Upper lobe of left lung (tissue), 6 donors: ENCODE data around the gene SLC40A1. TPM values are rescaled to one million over a fixed set of nuclear protein-coding genes. Genes with fewer than 3 reads are reported as not detected.

ENCODE experiments used
- ATAC-seq, 2 donors: fragments of 200-7000 bp; cut with Tn5 transposase; one replicate each; pipeline ENCODE4 v1.9.1; 2022; ENCODE audit warnings: mild to moderate bottlenecking in 2 of 2, moderate library complexity in 2 of 2; ENCODE audit not compliant: low FRiP score in 2 of 2
- DNase-seq, 2 donors: peaks; one replicate each; pipeline ENCODE4 v3.0.0-alpha.2; 2019 to 2020
- H3K27ac ChIP-seq, 4 donors: fragments of 200-600 bp; sonication (generic); one replicate each; pipeline ENCODE4 v1.5.1; 2016 to 2019
- H3K27me3 ChIP-seq, 4 donors: fragments of 200-600 bp; sonication (generic); one replicate each; pipeline ENCODE4 v1.5.1; 2017 to 2019
- H3K36me3 ChIP-seq, 4 donors: fragments of 200-600 bp; sonication (generic); one replicate each; pipeline ENCODE4 v1.5.1; 2016 to 2019
- H3K4me1 ChIP-seq, 4 donors: fragments of 200-600 bp; sonication (generic); one replicate each; pipeline ENCODE4 v1.5.1; 2018 to 2019
- H3K4me3 ChIP-seq, 4 donors: fragments of 200-600 bp; sonication (generic); one replicate each; pipeline ENCODE4 v1.5.1; 2017 to 2019; ENCODE audit warnings: mild to moderate bottlenecking in 2 of 4, moderate library complexity in 1 of 4
- H3K9me3 ChIP-seq, 4 donors: fragments of 200-600 bp; sonication (generic); one replicate each; pipeline ENCODE4 v1.5.1; 2018 to 2019
- EP300 ChIP-seq, 4 donors: sonication (generic); formaldehyde crosslinking; IDR thresholded peaks; one replicate each; pipeline ENCODE4 v1.5.1; 2017; ENCODE audit warnings: antibody characterized with exemption in 4 of 4, control low read depth in 2 of 4
- POLR2A ChIP-seq, 4 donors: fragments of 450-650 bp; IDR thresholded peaks; one replicate each; pipeline ENCODE4 v1.5.1; 2016 to 2017; ENCODE audit warnings: antibody characterized with exemption in 4 of 4, mild to moderate bottlenecking in 2 of 4
- POLR2AphosphoS5 ChIP-seq, 2 donors: sonication (generic); formaldehyde crosslinking; IDR thresholded peaks; one replicate each; pipeline ENCODE4 v1.5.1; 2017; ENCODE audit warnings: antibody characterized with exemption in 2 of 2
- WGBS, 2 donors: methylation state at CpG; one replicate each; pipeline ENCODE4 v1.1.5; 2017 to 2018; 5-methylcytosine and 5-hydroxymethylcytosine counted together
- total RNA-seq, 6 donors: library from RNA; depleted of rRNA in 4 of 6; stranded (reverse); fragments of >200 nt in 4 of 6; gene quantifications; one replicate each; pipeline versions ENCODE4 v1.1.0 to v1.2.1, GENCODE V29; 2016 to 2021
- TF ChIP-seq, protein P1 (sequence below), 6 experiments: fragments of 450-650 bp in 4 of 6; fragments of 200-600 bp in 2 of 6; sonication (generic) in 2 of 6; IDR thresholded peaks; one replicate each; pipeline ENCODE4 v1.5.1; 2016 to 2019; ENCODE audit warnings: antibody characterized with exemption in 6 of 6
- donor health status: DM: no; HTN: no; CAD: no; lungs with moderate emphysema.
- donor health status: DM: no; HTN: yes; CAD: no; lungs with severe emphysema.

SLC40A1 gene
- total RNA-seq, 6 donors from 2014 or later: 67.4 to 154 (median 131) TPM

DNA sequence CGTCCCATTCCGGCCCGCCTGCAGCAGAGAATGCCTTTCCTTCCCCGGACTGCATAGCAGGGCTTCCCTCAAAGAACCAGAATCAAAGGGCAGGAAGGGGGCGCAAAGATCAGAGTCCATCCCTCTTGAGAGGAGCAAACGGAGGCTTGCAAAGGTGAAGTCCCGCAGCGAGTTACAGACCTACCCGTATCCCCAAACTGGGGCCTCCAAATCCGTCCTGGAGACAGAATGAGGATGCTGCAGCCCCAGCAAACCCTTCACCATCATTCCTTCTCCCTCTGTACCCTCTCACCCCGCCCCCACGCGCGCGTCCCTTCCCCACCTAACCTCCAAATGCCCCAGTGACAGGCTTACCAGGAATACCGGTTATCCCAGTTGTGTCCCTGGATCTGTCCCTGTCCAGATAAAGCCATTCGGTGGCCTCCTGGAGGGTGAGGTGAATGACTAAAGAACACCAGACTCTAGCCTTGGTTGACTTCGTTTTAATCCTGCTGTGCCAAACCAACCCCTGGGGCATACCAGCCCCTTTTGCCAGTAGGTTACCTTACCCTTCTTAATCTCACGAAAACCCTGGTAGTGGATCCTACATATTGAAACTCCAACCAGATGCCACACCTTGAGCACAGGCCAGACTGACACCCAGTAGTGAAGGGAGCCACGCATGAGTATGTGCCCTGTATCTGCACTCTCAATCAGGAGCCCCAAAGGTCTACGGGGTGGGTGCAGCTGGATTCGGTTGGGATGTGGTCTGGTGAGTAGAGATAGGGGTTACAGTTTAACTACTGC, 961 bp upstream of the SLC40A1 start:
- ATAC-seq: peak; percentile 7 to 26
- H3K9me3 ChIP-seq: no peaks in the 10 kb centered on the region
- H3K27me3 ChIP-seq: no peaks in the 10 kb centered on the region
- TF ChIP-seq, protein P1, sequence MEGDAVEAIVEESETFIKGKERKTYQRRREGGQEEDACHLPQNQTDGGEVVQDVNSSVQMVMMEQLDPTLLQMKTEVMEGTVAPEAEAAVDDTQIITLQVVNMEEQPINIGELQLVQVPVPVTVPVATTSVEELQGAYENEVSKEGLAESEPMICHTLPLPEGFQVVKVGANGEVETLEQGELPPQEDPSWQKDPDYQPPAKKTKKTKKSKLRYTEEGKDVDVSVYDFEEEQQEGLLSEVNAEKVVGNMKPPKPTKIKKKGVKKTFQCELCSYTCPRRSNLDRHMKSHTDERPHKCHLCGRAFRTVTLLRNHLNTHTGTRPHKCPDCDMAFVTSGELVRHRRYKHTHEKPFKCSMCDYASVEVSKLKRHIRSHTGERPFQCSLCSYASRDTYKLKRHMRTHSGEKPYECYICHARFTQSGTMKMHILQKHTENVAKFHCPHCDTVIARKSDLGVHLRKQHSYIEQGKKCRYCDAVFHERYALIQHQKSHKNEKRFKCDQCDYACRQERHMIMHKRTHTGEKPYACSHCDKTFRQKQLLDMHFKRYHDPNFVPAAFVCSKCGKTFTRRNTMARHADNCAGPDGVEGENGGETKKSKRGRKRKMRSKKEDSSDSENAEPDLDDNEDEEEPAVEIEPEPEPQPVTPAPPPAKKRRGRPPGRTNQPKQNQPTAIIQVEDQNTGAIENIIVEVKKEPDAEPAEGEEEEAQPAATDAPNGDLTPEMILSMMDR (IDR thresholded peaks at IDR 0.05): no peak
- no peak for TF ChIP-seq POLR2AphosphoS5 (IDR thresholded peaks at IDR 0.05)
- no peak for TF ChIP-seq EP300 (IDR thresholded peaks at IDR 0.05)
- no peak for TF ChIP-seq POLR2A (IDR thresholded peaks at IDR 0.05)
- H3K4me1 ChIP-seq: peaks cover 14 to 45% (median 22%) of the 10 kb centered on the region in 4 donors
- WGBS, 2 donors: 23% methylated on average over 22 of the region's 22 CpGs
- H3K4me3 ChIP-seq: peak overlapping the region; percentile 36 to 73 (median 57)
- H3K27ac ChIP-seq: peak overlapping the region; percentile 87 to 95 (median 94)
- H3K36me3 ChIP-seq: no peaks in the 10 kb centered on the region
- peak; percentile 23 to 59 for DNase-seq

DNA sequence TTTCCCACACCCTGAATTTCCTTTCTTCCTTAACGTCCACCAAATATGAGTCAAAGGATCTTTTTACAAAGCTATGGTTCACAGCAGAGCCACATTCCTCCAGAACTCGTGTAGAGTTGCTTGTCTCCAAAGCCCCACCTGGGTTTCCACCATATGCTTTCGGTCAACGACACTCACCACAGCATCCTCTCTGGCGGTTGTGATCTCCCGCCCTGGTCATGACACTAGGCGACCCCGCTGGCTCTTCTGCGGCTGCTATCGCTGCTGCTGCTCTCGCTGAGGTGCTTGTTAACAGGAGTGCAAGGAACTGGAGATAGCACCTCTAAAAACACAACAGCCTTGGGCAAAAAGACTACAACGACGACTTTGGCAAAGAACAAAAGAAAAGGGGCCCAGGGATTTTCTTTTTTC, 340 bp downstream of the SLC40A1 start:
- WGBS, 2 donors: 1 to 4% methylated on average over 13 of the region's 13 CpGs
- H3K36me3 ChIP-seq: no peaks in the 10 kb centered on the region
- H3K9me3 ChIP-seq: no peaks in the 10 kb centered on the region
- no peaks in the 10 kb centered on the region for H3K27me3 ChIP-seq
- DNase-seq: peak; percentile 38 to 44
- H3K27ac ChIP-seq: peak overlapping the region; percentile 87 to 95 (median 94)
- ATAC-seq: peak; percentile 36 to 54
- TF ChIP-seq, protein P1 (IDR thresholded peaks at IDR 0.05): no peak
- TF ChIP-seq EP300 (IDR thresholded peaks at IDR 0.05) (no peak), POLR2A (IDR thresholded peaks at IDR 0.05) (no peak), POLR2AphosphoS5 (IDR thresholded peaks at IDR 0.05) (no peak)
- peaks cover 24 to 56% (median 30%) of the 10 kb centered on the region in 4 donors for H3K4me1 ChIP-seq
- H3K4me3 ChIP-seq: peak overlapping the region; percentile 36 to 73 (median 57)

- peak overlapping the region; percentile 87 to 95 (median 94) for H3K27ac ChIP-seq
- H3K9me3 ChIP-seq: no peaks in the 10 kb centered on the region
- peaks cover 0 to 3% (median 0%) of the 10 kb centered on the region in 4 donors for H3K36me3 ChIP-seq
- H3K4me3 ChIP-seq: peak overlapping the region; percentile 36 to 73 (median 57)
- peak; percentile 56 to 71 for ATAC-seq
- peak in 1 of 2 donors; percentile 30 for DNase-seq
- no peaks in the 10 kb centered on the region for H3K27me3 ChIP-seq
- peaks cover 28 to 60% (median 35%) of the 10 kb centered on the region in 4 donors for H3K4me1 ChIP-seq
- WGBS, 2 donors: 20 to 25% methylated on average over 11 of the region's 11 CpGs
- no peak for TF ChIP-seq POLR2A (IDR thresholded peaks at IDR 0.05)
- TF ChIP-seq POLR2AphosphoS5 (IDR thresholded peaks at IDR 0.05): peak in 1 of 2 donors; percentile 25
Observed at GRCh38 chr2:189579585-189580186, 900 bp downstream of the SLC40A1 start.

DNA sequence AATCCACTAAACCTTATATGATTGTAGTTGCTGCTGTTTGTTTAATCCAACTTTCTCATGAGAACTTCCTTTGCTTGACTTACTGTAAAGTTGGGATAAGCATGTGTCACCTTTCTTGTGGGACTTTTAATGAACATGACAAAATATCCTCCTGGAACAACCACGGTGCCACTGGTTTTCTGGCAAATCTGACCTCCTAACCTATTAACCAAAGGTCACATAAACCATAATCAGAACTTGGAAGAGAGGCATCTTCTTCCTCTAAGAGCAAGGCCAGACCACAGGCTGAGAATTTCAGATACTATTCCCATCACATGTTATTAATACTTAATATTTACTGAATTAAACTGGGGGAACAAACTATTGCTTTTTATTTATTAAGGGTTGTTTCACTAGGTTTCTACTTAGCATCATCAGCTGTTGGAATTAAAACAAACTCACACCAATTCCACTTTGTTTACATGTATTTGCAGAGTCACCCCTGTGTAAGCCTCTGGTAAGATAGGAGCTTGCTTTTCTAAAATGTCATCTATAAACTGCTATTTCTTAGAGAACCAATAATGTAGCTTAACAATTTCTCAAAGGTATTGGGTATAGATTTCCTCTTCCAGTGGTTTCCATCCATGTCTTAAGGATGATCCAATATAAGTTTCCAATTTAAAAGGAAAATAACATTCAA, 2.2 kb downstream of the SLC40A1 start:
- Histone ChIP-seq H3K4me3 (peak overlapping the region in 3 of 4 donors; percentile 51 to 73 (median 63)), H3K9me3 (no peaks in the 10 kb centered on the region), H3K27me3 (no peaks in the 10 kb centered on the region), H3K36me3 (peaks cover 0 to 16% (median 1%) of the 10 kb centered on the region in 4 donors), H3K27ac (peak overlapping the region in 2 of 4 donors; percentile 95), H3K4me1 (peaks cover 28 to 65% (median 41%) of the 10 kb centered on the region in 4 donors)
- WGBS, 2 donors: 21 to 22% methylated on average over 1 of the region's 1 CpG
- DNase-seq: no peak
- no peak for TF ChIP-seq POLR2AphosphoS5 (IDR thresholded peaks at IDR 0.05)
- TF ChIP-seq EP300 (IDR thresholded peaks at IDR 0.05): no peak
- TF ChIP-seq POLR2A (IDR thresholded peaks at IDR 0.05): no peak
- TF ChIP-seq, protein P1 (IDR thresholded peaks at IDR 0.05): no peak
- ATAC-seq: no peak

GRCh38 chr2:189577121-189577520, 3.5 kb downstream of the SLC40A1 start:
- Histone ChIP-seq H3K4me3 (peak overlapping the region in 3 of 4 donors; percentile 51 to 73 (median 63)), H3K4me1 (peaks cover 28 to 65% (median 41%) of the 10 kb centered on the region in 4 donors), H3K36me3 (peaks cover 3 to 29% (median 4%) of the 10 kb centered on the region in 4 donors), H3K27me3 (no peaks in the 10 kb centered on the region), H3K9me3 (no peaks in the 10 kb centered on the region), H3K27ac (peak overlapping the region in 2 of 4 donors; percentile 28 to 95)
- ATAC-seq (no peak), DNase-seq (peak in 1 of 2 donors; percentile 25)
- WGBS, 2 donors: 53 to 54% methylated on average over 5 of the region's 5 CpGs
- TF ChIP-seq, protein P1 (IDR thresholded peaks at IDR 0.05): no peak
- TF ChIP-seq EP300 (IDR thresholded peaks at IDR 0.05) (no peak), POLR2A (IDR thresholded peaks at IDR 0.05) (no peak), POLR2AphosphoS5 (IDR thresholded peaks at IDR 0.05) (no peak)
